BLaER1 (cell line): ENCODE results near the gene SAG.

ENCODE experiments used
- H3K27ac ChIP-seq: shearing (Covaris generic); formaldehyde crosslinking; 2 replicates; pipeline ENCODE4 v1.8.1; 2022
- H3K27me3 ChIP-seq: shearing (Covaris generic); formaldehyde crosslinking; 2 replicates; pipeline ENCODE4 v1.8.1; 2022
- H3K36me3 ChIP-seq: shearing (Covaris generic); formaldehyde crosslinking; 2 replicates; pipeline ENCODE4 v1.8.1; 2022
- H3K4me1 ChIP-seq: shearing (Covaris generic); formaldehyde crosslinking; 2 replicates; pipeline ENCODE4 v1.8.1; 2022
- H3K4me2 ChIP-seq: shearing (Covaris generic); formaldehyde crosslinking; 2 replicates; pipeline ENCODE4 v1.8.1; 2022
- H3K4me3 ChIP-seq: shearing (Covaris generic); formaldehyde crosslinking; 2 replicates; pipeline ENCODE4 v1.8.1; 2022
- H3K9ac ChIP-seq: shearing (Covaris generic); formaldehyde crosslinking; 2 replicates; pipeline ENCODE4 v1.8.1; 2022
- H3K9me3 ChIP-seq: shearing (Covaris generic); formaldehyde crosslinking; 2 replicates; pipeline ENCODE4 v1.8.1; 2022
- H4K20me1 ChIP-seq: shearing (Covaris generic); formaldehyde crosslinking; 2 replicates; pipeline ENCODE4 v1.8.1; 2022
- Cebpa-rat ChIP-seq: shearing (Covaris generic); IDR thresholded peaks from 2 replicates; pipeline ENCODE4 v1.8.1; 2022

The SAG gene

GRCh38 chr2:233267516-233268245 lies 39.9 kb upstream of the SAG start:
- Histone ChIP-seq H3K9ac (no peak overlapping the region), H4K20me1 (peaks cover 2% of the 10 kb centered on the region), H3K27ac (peak overlapping the region; percentile 27; the same call in 1 of the 2 replicates), H3K4me1 (peaks cover 38% of the 10 kb centered on the region), H3K36me3 (peaks cover 97% of the 10 kb centered on the region), H3K9me3 (no peaks in the 10 kb centered on the region), H3K4me2 (peak overlapping the region; percentile 47), H3K4me3 (no peak overlapping the region), H3K27me3 (no peaks in the 10 kb centered on the region)
- no peak for TF ChIP-seq Cebpa-rat

- Histone ChIP-seq H3K4me2 (peak overlapping the region; percentile 50), H3K36me3 (peaks cover 97% of the 10 kb centered on the region), H3K4me3 (no peak overlapping the region), H3K4me1 (peaks cover 37% of the 10 kb centered on the region), H3K9ac (peak overlapping the region; percentile 35; the same call in 1 of the 2 replicates), H3K27me3 (no peaks in the 10 kb centered on the region), H3K27ac (peak overlapping the region; percentile 69), H4K20me1 (no peaks in the 10 kb centered on the region), H3K9me3 (no peaks in the 10 kb centered on the region)
- no peak for TF ChIP-seq Cebpa-rat
These were observed 37.2 kb upstream of the SAG start for GRCh38 chr2:233270366-233270765.

- Histone ChIP-seq H3K9ac (0 out of 2 replicates have a peak overlapping the region, but pooled peaks have one; percentile 35), H4K20me1 (no peaks in the 10 kb centered on the region), H3K4me1 (peaks cover 32% of the 10 kb centered on the region), H3K4me3 (no peak overlapping the region), H3K27me3 (no peaks in the 10 kb centered on the region), H3K36me3 (peaks cover 97% of the 10 kb centered on the region), H3K27ac (peak overlapping the region; percentile 69), H3K4me2 (peak overlapping the region; percentile 50), H3K9me3 (no peaks in the 10 kb centered on the region)
- TF ChIP-seq Cebpa-rat: no peak
These were observed 36.7 kb upstream of the SAG start for GRCh38 chr2:233270951-233271350.

GRCh38 chr2:233271693-233272092 lies 35.9 kb upstream of the SAG start:
- no peaks in the 10 kb centered on the region for H3K27me3 ChIP-seq
- H3K4me1 ChIP-seq: peaks cover 32% of the 10 kb centered on the region
- no peaks in the 10 kb centered on the region for H3K9me3 ChIP-seq
- 0 out of 2 replicates have a peak overlapping the region, but pooled peaks have one; percentile 23 for H3K27ac ChIP-seq
- H4K20me1 ChIP-seq: no peaks in the 10 kb centered on the region
- no peak overlapping the region for H3K4me3 ChIP-seq
- TF ChIP-seq Cebpa-rat: no peak
- no peak overlapping the region for H3K4me2 ChIP-seq
- H3K36me3 ChIP-seq: peaks cover 97% of the 10 kb centered on the region
- no peak overlapping the region for H3K9ac ChIP-seq

- Histone ChIP-seq H3K4me1 (peaks cover 23% of the 10 kb centered on the region), H3K9me3 (no peaks in the 10 kb centered on the region), H3K27me3 (no peaks in the 10 kb centered on the region), H3K9ac (no peak overlapping the region), H3K27ac (no peak overlapping the region), H3K36me3 (peaks cover 97% of the 10 kb centered on the region), H3K4me2 (no peak overlapping the region), H4K20me1 (no peaks in the 10 kb centered on the region), H3K4me3 (no peak overlapping the region)
- no peak for TF ChIP-seq Cebpa-rat
These were observed 34.5 kb upstream of the SAG start for GRCh38 chr2:233273120-233273519.

GRCh38 chr2:233275223-233275622 lies 32.4 kb upstream of the SAG start:
- Histone ChIP-seq H4K20me1 (no peaks in the 10 kb centered on the region), H3K36me3 (peaks cover 98% of the 10 kb centered on the region), H3K4me2 (no peak overlapping the region), H3K9me3 (no peaks in the 10 kb centered on the region), H3K27me3 (no peaks in the 10 kb centered on the region), H3K9ac (no peak overlapping the region), H3K27ac (no peak overlapping the region), H3K4me3 (no peak overlapping the region), H3K4me1 (peaks cover 19% of the 10 kb centered on the region)
- TF ChIP-seq Cebpa-rat: no peak

- Histone ChIP-seq H4K20me1 (no peaks in the 10 kb centered on the region), H3K36me3 (peaks cover 99% of the 10 kb centered on the region), H3K4me3 (no peak overlapping the region), H3K27ac (0 out of 2 replicates have a peak overlapping the region, but pooled peaks have one; percentile 3), H3K9ac (no peak overlapping the region), H3K4me2 (peak overlapping the region; percentile 14; the same call in 1 of the 2 replicates), H3K27me3 (no peaks in the 10 kb centered on the region), H3K9me3 (no peaks in the 10 kb centered on the region), H3K4me1 (peaks cover 11% of the 10 kb centered on the region)
- no peak for TF ChIP-seq Cebpa-rat
These were observed 28.7 kb upstream of the SAG start for GRCh38 chr2:233278921-233279320.

GRCh38 chr2:233280114-233280693 lies 27.4 kb upstream of the SAG start:
- Histone ChIP-seq H3K36me3 (peaks cover 99% of the 10 kb centered on the region), H3K4me2 (no peak overlapping the region), H3K27me3 (no peaks in the 10 kb centered on the region), H3K9ac (no peak overlapping the region), H3K4me1 (peaks cover 11% of the 10 kb centered on the region), H3K9me3 (no peaks in the 10 kb centered on the region), H3K27ac (no peak overlapping the region), H4K20me1 (no peaks in the 10 kb centered on the region), H3K4me3 (no peak overlapping the region)
- no peak for TF ChIP-seq Cebpa-rat

- Histone ChIP-seq H3K4me2 (no peak overlapping the region), H3K36me3 (peaks cover 99% of the 10 kb centered on the region), H3K27ac (no peak overlapping the region), H3K9me3 (no peaks in the 10 kb centered on the region), H3K27me3 (no peaks in the 10 kb centered on the region), H3K9ac (no peak overlapping the region), H4K20me1 (no peaks in the 10 kb centered on the region), H3K4me1 (peaks cover 11% of the 10 kb centered on the region), H3K4me3 (no peak overlapping the region)
- TF ChIP-seq Cebpa-rat: no peak
These were observed 26.1 kb upstream of the SAG start for GRCh38 chr2:233281553-233281952.

- peaks cover 100% of the 10 kb centered on the region for H3K36me3 ChIP-seq
- H4K20me1 ChIP-seq: no peaks in the 10 kb centered on the region
- H3K4me3 ChIP-seq: no peak overlapping the region
- no peak overlapping the region for H3K4me2 ChIP-seq
- no peaks in the 10 kb centered on the region for H3K9me3 ChIP-seq
- H3K27ac ChIP-seq: no peak overlapping the region
- H3K27me3 ChIP-seq: no peaks in the 10 kb centered on the region
- TF ChIP-seq Cebpa-rat: no peak
- peaks cover 11% of the 10 kb centered on the region for H3K4me1 ChIP-seq
- H3K9ac ChIP-seq: no peak overlapping the region
These were observed 25.5 kb upstream of the SAG start for GRCh38 chr2:233281992-233282603.
